A673 (cell line): Measurements from ENCODE around the gene ZBTB16.

ENCODE experiments used
- CTCF ChIP-seq: fragments of 300-800, 200-600 bp; sonication (generic); conservative IDR thresholded peaks from 2 replicates; pipeline ENCODE4 v1.5.1; 2017; ENCODE audit warnings: low read depth, mild to moderate bottlenecking, antibody characterized with exemption, low read length, moderate library complexity, mixed read lengths
- EZH2 ChIP-seq: fragments of 200-600 bp; sonication (generic); IDR thresholded peaks from 2 replicates; pipeline ENCODE4 v1.6.1; 2017; ENCODE audit warnings: borderline replicate concordance, low read depth, mild to moderate bottlenecking, mixed read lengths, antibody characterized with exemption, low read length; ENCODE audit not compliant: poor library complexity, severe bottlenecking

- TF ChIP-seq EZH2 (no peak), CTCF (no peak)
Measured at GRCh38 chr11:114156782-114157181, 97.3 kb downstream of the ZBTB16 start.
